ENCODE data around the gene ISL1. TPM values are rescaled to one million over a fixed set of nuclear protein-coding genes. Genes with fewer than 3 reads are reported as not detected.

The ISL1 gene
- total RNA-seq, 1 donor from 2014 or later: 31.5 TPM

DNA sequence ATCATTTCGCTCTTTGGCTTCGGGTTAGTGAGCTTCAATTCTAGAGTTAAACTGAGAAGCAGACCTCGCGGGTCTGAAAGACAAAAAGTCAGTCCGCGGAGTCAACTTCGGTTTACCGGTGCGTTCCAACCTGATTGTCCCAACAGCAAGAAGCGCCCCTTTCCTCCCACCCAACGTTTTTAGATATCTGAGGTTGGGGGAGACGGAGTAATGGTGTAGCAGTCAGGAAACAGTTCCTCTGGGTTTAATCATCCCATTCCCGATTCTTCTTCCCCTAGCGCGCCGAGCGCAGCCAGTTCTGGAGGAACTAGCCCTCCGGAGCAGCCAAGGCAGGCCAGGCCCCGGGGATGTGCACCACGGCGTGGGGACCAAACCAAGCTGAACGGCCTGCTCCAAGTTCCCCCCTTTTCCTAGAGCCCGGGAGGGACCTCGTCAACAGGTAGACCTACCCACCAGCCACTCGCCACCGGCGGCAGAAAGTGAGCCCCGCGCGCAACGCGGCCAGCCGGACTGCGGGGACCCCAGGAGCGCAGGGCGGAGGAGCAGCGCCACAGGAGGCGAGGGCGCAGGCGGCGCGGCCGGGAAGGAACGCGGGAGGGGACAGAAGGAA, 622 bp upstream of the ISL1 start:
- H3K4me3 Mint-ChIP-seq: peak overlapping the region; percentile 95
- no peak for DNase-seq (ENCODE audit: extremely low spot score, unreplicated experiment)
- H3K4me1 Mint-ChIP-seq (ENCODE audit: unreplicated experiment): peaks cover 18% of the 10 kb centered on the region
- TF ChIP-seq, protein P1, sequence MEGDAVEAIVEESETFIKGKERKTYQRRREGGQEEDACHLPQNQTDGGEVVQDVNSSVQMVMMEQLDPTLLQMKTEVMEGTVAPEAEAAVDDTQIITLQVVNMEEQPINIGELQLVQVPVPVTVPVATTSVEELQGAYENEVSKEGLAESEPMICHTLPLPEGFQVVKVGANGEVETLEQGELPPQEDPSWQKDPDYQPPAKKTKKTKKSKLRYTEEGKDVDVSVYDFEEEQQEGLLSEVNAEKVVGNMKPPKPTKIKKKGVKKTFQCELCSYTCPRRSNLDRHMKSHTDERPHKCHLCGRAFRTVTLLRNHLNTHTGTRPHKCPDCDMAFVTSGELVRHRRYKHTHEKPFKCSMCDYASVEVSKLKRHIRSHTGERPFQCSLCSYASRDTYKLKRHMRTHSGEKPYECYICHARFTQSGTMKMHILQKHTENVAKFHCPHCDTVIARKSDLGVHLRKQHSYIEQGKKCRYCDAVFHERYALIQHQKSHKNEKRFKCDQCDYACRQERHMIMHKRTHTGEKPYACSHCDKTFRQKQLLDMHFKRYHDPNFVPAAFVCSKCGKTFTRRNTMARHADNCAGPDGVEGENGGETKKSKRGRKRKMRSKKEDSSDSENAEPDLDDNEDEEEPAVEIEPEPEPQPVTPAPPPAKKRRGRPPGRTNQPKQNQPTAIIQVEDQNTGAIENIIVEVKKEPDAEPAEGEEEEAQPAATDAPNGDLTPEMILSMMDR (conservative IDR thresholded peaks at IDR 0.05): no peak
- peak overlapping the region; percentile 86 for H3K27ac Mint-ChIP-seq
- no peaks in the 10 kb centered on the region for H3K36me3 Mint-ChIP-seq
- no peaks in the 10 kb centered on the region for H3K9me3 Mint-ChIP-seq
- peaks cover 100% of the 10 kb centered on the region for H3K27me3 Mint-ChIP-seq

GRCh38 chr5:51384281-51384840, 1.1 kb downstream of the ISL1 start:
- H3K4me3 Mint-ChIP-seq: peak overlapping the region; percentile 95
- TF ChIP-seq, protein P1 (conservative IDR thresholded peaks at IDR 0.05): no peak
- H3K27me3 Mint-ChIP-seq: peaks cover 99% of the 10 kb centered on the region
- H3K9me3 Mint-ChIP-seq: no peaks in the 10 kb centered on the region
- DNase-seq (ENCODE audit: extremely low spot score, unreplicated experiment): no peak
- no peaks in the 10 kb centered on the region for H3K36me3 Mint-ChIP-seq
- H3K4me1 Mint-ChIP-seq (ENCODE audit: unreplicated experiment): peaks cover 8% of the 10 kb centered on the region
- peak overlapping the region; percentile 86 for H3K27ac Mint-ChIP-seq

GRCh38 chr5:51385216-51385615, 2.0 kb downstream of the ISL1 start:
- TF ChIP-seq, protein P1 (conservative IDR thresholded peaks at IDR 0.05): no peak
- H3K4me3 Mint-ChIP-seq: peak overlapping the region; percentile 95
- no peaks in the 10 kb centered on the region for H3K9me3 Mint-ChIP-seq
- H3K27ac Mint-ChIP-seq: peak overlapping the region; percentile 56
- peaks cover 8% of the 10 kb centered on the region for H3K4me1 Mint-ChIP-seq (ENCODE audit: unreplicated experiment)
- H3K36me3 Mint-ChIP-seq: no peaks in the 10 kb centered on the region
- no peak for DNase-seq (ENCODE audit: extremely low spot score, unreplicated experiment)
- H3K27me3 Mint-ChIP-seq: peaks cover 97% of the 10 kb centered on the region

GRCh38 chr5:51386916-51387883, 4.0 kb downstream of the ISL1 start:
- Mint-ChIP-seq H3K4me3 (peak overlapping the region; percentile 95), H3K9me3 (no peaks in the 10 kb centered on the region), H3K36me3 (peaks cover 5% of the 10 kb centered on the region), H3K4me1 (ENCODE audit: unreplicated experiment) (peaks cover 2% of the 10 kb centered on the region), H3K27ac (peak overlapping the region; percentile 70), H3K27me3 (peaks cover 97% of the 10 kb centered on the region)
- DNase-seq (ENCODE audit: extremely low spot score, unreplicated experiment): no peak
- TF ChIP-seq, protein P1 (conservative IDR thresholded peaks at IDR 0.05): no peak

- Mint-ChIP-seq H3K9me3 (no peaks in the 10 kb centered on the region), H3K4me3 (peak overlapping the region; percentile 95), H3K27me3 (peaks cover 97% of the 10 kb centered on the region), H3K4me1 (ENCODE audit: unreplicated experiment) (no peaks in the 10 kb centered on the region), H3K36me3 (peaks cover 12% of the 10 kb centered on the region), H3K27ac (peak overlapping the region; percentile 70)
- TF ChIP-seq, protein P1 (conservative IDR thresholded peaks at IDR 0.05): no peak
- DNase-seq (ENCODE audit: extremely low spot score, unreplicated experiment): no peak
These were observed 4.6 kb downstream of the ISL1 start for GRCh38 chr5:51387884-51388275.
